ENCODE results near the gene KIAA1958.
A peak's percentile ranks its signal among the peaks of the same experiment; 100 is the strongest.

The KIAA1958 gene

GRCh38 chr9:112486221-112487007, at the start of gene KIAA1958:
KIAA1958 (plus strand) TSS chr9:112486827; CDS start chr9:112574081, 87,254 bp downstream.
- DNase-seq, result peak; percentile 36 to 87
- TF ChIP-seq CTCF (IDR thresholded peaks at IDR 0.05), result no peak
- intact Hi-C loops (cut with DNase I; ENCODE audit: low total_unique reads), result loop anchor here (10.0 kb wide), 2 partner anchors 102 to 328 kb away; partner anchors contain the start of gene HSDL2

GRCh38 chr9:112437406-112437805, 49.2 kb upstream of the KIAA1958 start:
- Histone ChIP-seq H3K4me1 (no peaks in the 10 kb centered on the region), H3K36me3 (peaks cover 8 to 38% (median 24%) of the 10 kb centered on the region in 3 donors), H3K27me3 (no peaks in the 10 kb centered on the region), H3K27ac (no peak overlapping the region), H3K4me3 (no peak overlapping the region), H3K9me3 (no peaks in the 10 kb centered on the region)
- DNase-seq, result no peak
- intact Hi-C loops (cut with DNase I; ENCODE audit: low total_unique reads), result no loop called here
- TF ChIP-seq CTCF (IDR thresholded peaks at IDR 0.05), result no peak

More at GRCh38 chr9:112486221-112487007, at the start of gene KIAA1958:
- H3K27ac ChIP-seq, result peak within 1 kb of the TSS; percentile 90 to 91
- H3K4me3 ChIP-seq, result peak within 1 kb of the TSS; percentile 96 to 98
- no peaks in the 10 kb centered on the region for H3K27me3 ChIP-seq
- H3K4me1 ChIP-seq, result peaks cover 0 to 35% (median 7%) of the 10 kb centered on the region in 4 donors
- H3K9me3 ChIP-seq, result no peaks in the 10 kb centered on the region
- no peaks in the 10 kb centered on the region for H3K36me3 ChIP-seq

- Histone ChIP-seq H3K4me1 (no peaks in the 10 kb centered on the region), H3K9me3 (no peaks in the 10 kb centered on the region), H3K4me3 (no peak overlapping the region), H3K36me3 (peaks cover 8 to 21% (median 17%) of the 10 kb centered on the region in 3 donors), H3K27ac (no peak overlapping the region), H3K27me3 (no peaks in the 10 kb centered on the region)
- no peak for TF ChIP-seq CTCF (IDR thresholded peaks at IDR 0.05)
- no peak for DNase-seq
- intact Hi-C loops (cut with DNase I; ENCODE audit: low total_unique reads), result no loop called here
Observed at GRCh38 chr9:112439171-112439570, 47.5 kb upstream of the KIAA1958 start.

- intact Hi-C loops (cut with DNase I; ENCODE audit: low total_unique reads), result no loop called here
- Histone ChIP-seq H3K9me3 (no peaks in the 10 kb centered on the region), H3K36me3 (peaks cover 8 to 21% (median 17%) of the 10 kb centered on the region in 3 donors)
Observed at GRCh38 chr9:112439825-112440224, 46.8 kb upstream of the KIAA1958 start.

GRCh38 chr9:112443200-112443599, 43.4 kb upstream of the KIAA1958 start:
- intact Hi-C loops (cut with DNase I; ENCODE audit: low total_unique reads), result no loop called here
- TF ChIP-seq CTCF (IDR thresholded peaks at IDR 0.05), result peak in 1 of 2 experiments; percentile 27

More at GRCh38 chr9:112439825-112440224, 46.8 kb upstream of the KIAA1958 start:
- no peak for TF ChIP-seq CTCF (IDR thresholded peaks at IDR 0.05)
- no peak for DNase-seq
- Histone ChIP-seq H3K27me3 (no peaks in the 10 kb centered on the region), H3K27ac (no peak overlapping the region), H3K4me3 (no peak overlapping the region), H3K4me1 (no peaks in the 10 kb centered on the region)

More at GRCh38 chr9:112443200-112443599, 43.4 kb upstream of the KIAA1958 start:
- peaks cover 8 to 18% (median 11%) of the 10 kb centered on the region in 3 donors for H3K36me3 ChIP-seq
- H3K27ac ChIP-seq, result no peak overlapping the region
- no peaks in the 10 kb centered on the region for H3K27me3 ChIP-seq
- no peaks in the 10 kb centered on the region for H3K9me3 ChIP-seq
- no peak overlapping the region for H3K4me3 ChIP-seq
- DNase-seq, result no peak
- peaks cover 0 to 22% (median 2%) of the 10 kb centered on the region in 4 donors for H3K4me1 ChIP-seq

Measured in tibial artery (tissue), 4 donors.